Measurements from ENCODE around the gene NUMB. TPM values are rescaled to one million over a fixed set of nuclear protein-coding genes. Genes with fewer than 3 reads are reported as not detected.

The NUMB gene
- total and polyA plus RNA-seq, 2 of the 4 experiments (the other 2 are of a cell fraction): 45.9 to 114 TPM

DNA sequence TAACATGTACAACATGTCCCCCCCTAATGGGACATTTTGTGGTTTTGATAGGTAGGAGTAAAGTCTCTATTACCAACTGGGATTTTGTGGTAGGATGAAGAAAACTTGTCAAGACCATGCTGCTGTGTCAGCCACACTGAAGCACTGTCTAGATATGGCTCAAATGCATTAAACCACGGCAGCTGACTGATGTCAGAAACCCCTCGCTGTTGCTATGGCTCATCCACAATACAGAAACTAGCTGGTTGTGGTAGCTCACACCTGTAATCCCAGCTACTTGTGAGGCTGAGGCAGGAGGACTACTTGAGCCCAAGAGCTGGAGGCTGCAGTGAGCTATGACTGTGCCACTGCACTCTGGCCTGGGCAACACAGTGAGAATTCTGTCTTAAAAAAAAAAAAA lies 181.0 kb downstream of the NUMB start:
- Histone ChIP-seq H4K91ac (ENCODE audit: insufficient read depth, low read depth, low read length) (no peak overlapping the region), H3K9me1 (ENCODE audit: insufficient read depth, low read length) (peaks cover 3% of the 10 kb centered on the region; the same call in 1 of the 2 replicates), H2AK9ac (replicated peaks; ENCODE audit: low read depth, low read length, poor library complexity) (no peak overlapping the region), H2AFZ (replicated peaks; ENCODE audit: low read length, poor library complexity) (no peak overlapping the region), H3K14ac (replicated peaks; ENCODE audit: low read depth, low read length) (no peak overlapping the region), H3K4me2 (ENCODE audit: low read depth, low read length) (no peak overlapping the region), H2BK20ac (ENCODE audit: low read depth, low read length) (no peak overlapping the region), H2BK15ac (ENCODE audit: low read depth, low read length) (no peak overlapping the region), H3K4me1 (ENCODE audit: control insufficient read depth, insufficient read depth, low read length) (peaks cover 3% of the 10 kb centered on the region), H4K20me1 (ENCODE audit: insufficient read depth, low read length) (no peaks in the 10 kb centered on the region), H3K9ac (ENCODE audit: low read depth, low read length) (no peak overlapping the region), H3K79me1 (ENCODE audit: low read depth in 1 of 2, low read length in 2 of 2) (peaks cover 3 to 6% of the 10 kb centered on the region in 2 experiments; a peak in 3 of 4 replicates), H4K8ac (ENCODE audit: low read depth in 2 of 2, low read length in 2 of 2) (no peak overlapping the region), H3K27me3 (ENCODE audit: control insufficient read depth, insufficient read depth, low read length) (no peaks in the 10 kb centered on the region), H4K5ac (ENCODE audit: low read depth, low read length) (no peak overlapping the region), H2BK120ac (ENCODE audit: low read depth, low read length) (no peak overlapping the region), H2AK5ac (ENCODE audit: low read depth, low read length) (no peak overlapping the region), H3K27ac (ENCODE audit: insufficient read depth, low read length) (no peak overlapping the region), H2BK5ac (ENCODE audit: low read depth, low read length, poor library complexity, severe bottlenecking) (no peak overlapping the region), H3K4me3 (ENCODE audit: insufficient read depth, low read depth, low read length) (no peak overlapping the region), H3K9me3 (ENCODE audit: control insufficient read depth, insufficient read depth, low read length) (no peaks in the 10 kb centered on the region), H3K56ac (ENCODE audit: extremely low read depth, insufficient read depth, low read length) (no peak overlapping the region), H3K23ac (ENCODE audit: low read depth, low read length) (no peak overlapping the region), H3K18ac (ENCODE audit: low read depth, low read length) (no peak overlapping the region), H3K4ac (ENCODE audit: low read depth, low read length) (no peak overlapping the region), H3K36me3 (ENCODE audit: control insufficient read depth, insufficient read depth, low read length) (peaks cover 44% of the 10 kb centered on the region)
- dilution Hi-C loops (cut with HindIII; ENCODE audit: low sequenced_read_pairs, unreplicated experiment) (loop anchor here (25.0 kb wide), 1 partner anchor 185 kb away; the partner anchor contains the start of gene NUMB), intact Hi-C loops (cut with micrococcal nuclease) (no loop called here), in situ Hi-C loops (cut with MboI; ENCODE audit: low sequenced_read_pairs) (no loop called here)
- ATAC-seq (ENCODE audit: low read depth) (no peak), DNase-seq (no peak)
- BruUV-seq (replicated peaks): no TSS peak
- ChIA-PET CTCF (no interaction called here), POLR2A (ENCODE audit: unreplicated experiment) (no interaction called here)
- no CpG with 5 or more reads among the region's 2 CpGs for WGBS, 2 experiments (ENCODE audit: extremely low coverage in 2 of 2, insufficient read length in 1 of 2)
- no peak for TF ChIP-seq RCOR1 (IDR thresholded peaks at IDR 0.05; ENCODE audit: insufficient replicate concordance, low read length)
- no peak for TF ChIP-seq NFE2L2 (IDR thresholded peaks at IDR 0.05; ENCODE audit: low read depth, low read length)
- TF ChIP-seq, protein P1, sequence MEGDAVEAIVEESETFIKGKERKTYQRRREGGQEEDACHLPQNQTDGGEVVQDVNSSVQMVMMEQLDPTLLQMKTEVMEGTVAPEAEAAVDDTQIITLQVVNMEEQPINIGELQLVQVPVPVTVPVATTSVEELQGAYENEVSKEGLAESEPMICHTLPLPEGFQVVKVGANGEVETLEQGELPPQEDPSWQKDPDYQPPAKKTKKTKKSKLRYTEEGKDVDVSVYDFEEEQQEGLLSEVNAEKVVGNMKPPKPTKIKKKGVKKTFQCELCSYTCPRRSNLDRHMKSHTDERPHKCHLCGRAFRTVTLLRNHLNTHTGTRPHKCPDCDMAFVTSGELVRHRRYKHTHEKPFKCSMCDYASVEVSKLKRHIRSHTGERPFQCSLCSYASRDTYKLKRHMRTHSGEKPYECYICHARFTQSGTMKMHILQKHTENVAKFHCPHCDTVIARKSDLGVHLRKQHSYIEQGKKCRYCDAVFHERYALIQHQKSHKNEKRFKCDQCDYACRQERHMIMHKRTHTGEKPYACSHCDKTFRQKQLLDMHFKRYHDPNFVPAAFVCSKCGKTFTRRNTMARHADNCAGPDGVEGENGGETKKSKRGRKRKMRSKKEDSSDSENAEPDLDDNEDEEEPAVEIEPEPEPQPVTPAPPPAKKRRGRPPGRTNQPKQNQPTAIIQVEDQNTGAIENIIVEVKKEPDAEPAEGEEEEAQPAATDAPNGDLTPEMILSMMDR (conservative IDR thresholded peaks at IDR 0.05; ENCODE audit: low read depth, low read length): no peak
- TF ChIP-seq MAFK (IDR thresholded peaks at IDR 0.05; ENCODE audit: low read depth, low read length): no peak
- TF ChIP-seq SMC3 (IDR thresholded peaks at IDR 0.05; ENCODE audit: low read depth, low read length): no peak
- no peak for TF ChIP-seq CEBPB (IDR thresholded peaks at IDR 0.05; ENCODE audit: low read depth, low read length)
- TF ChIP-seq MXI1 (IDR thresholded peaks at IDR 0.05; ENCODE audit: borderline replicate concordance, low read depth, low read length): no peak
- TF ChIP-seq RFX5 (IDR thresholded peaks at IDR 0.05; ENCODE audit: low read depth, low read length): no peak
- no peak for TF ChIP-seq POLR2A (IDR thresholded peaks at IDR 0.05; ENCODE audit: low read depth, low read length)
- no peak for TF ChIP-seq CHD1 (IDR thresholded peaks at IDR 0.05; ENCODE audit: low read depth, low read length)
- no peak for TF ChIP-seq MAZ (IDR thresholded peaks at IDR 0.05; ENCODE audit: borderline replicate concordance, low read depth, low read length)
- TF ChIP-seq, protein P2, sequence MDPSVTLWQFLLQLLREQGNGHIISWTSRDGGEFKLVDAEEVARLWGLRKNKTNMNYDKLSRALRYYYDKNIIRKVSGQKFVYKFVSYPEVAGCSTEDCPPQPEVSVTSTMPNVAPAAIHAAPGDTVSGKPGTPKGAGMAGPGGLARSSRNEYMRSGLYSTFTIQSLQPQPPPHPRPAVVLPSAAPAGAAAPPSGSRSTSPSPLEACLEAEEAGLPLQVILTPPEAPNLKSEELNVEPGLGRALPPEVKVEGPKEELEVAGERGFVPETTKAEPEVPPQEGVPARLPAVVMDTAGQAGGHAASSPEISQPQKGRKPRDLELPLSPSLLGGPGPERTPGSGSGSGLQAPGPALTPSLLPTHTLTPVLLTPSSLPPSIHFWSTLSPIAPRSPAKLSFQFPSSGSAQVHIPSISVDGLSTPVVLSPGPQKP (IDR thresholded peaks at IDR 0.05; ENCODE audit: borderline replicate concordance, low read depth, low read length): no peak

All from IMR-90 (cell line).